ENCODE measurements around the gene C10orf71. TPM values are rescaled to one million over a fixed set of nuclear protein-coding genes. Genes with fewer than 3 reads are reported as not detected.

The C10orf71 gene
- total and polyA plus RNA-seq, 2 of the 8 experiments (the other 6 are each of a cell fraction or from before 2014, with no cell fraction given) = not detected

DNA sequence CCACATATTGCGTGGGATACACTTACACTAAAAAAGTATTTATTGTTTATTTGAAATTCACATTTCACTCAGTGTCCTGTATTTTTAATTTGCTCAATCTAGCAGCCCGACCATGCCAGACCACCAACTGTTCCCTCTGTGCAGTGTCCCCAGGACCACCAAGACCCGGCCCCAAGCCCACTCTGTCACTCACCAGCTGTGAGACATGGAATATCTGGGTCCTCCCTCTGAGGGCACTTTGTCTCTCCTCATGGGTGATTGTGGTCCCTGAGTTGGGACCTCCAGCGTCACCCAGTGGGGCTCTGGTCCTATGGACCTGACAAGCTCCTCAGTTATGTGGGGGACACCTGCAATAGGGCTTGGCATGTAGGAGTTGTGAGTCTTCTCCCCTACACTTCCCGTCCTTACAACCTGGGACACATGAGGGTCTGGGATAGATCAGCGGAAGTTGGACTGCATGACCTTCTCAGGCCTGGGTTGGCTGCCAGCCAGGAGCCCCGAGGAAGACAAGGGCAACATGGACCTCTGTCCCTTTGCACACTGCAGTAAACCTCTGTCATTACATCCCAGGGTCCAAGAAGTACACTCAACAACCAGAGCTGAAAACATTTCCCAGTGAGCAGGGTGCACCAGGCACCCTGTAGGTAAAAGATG is 12.1 kb downstream of the C10orf71 start:
- Histone ChIP-seq H4K20me1 (replicated peaks in 1 of 2; ENCODE audit: control insufficient read depth in 1 of 2, insufficient read depth in 2 of 2, low read length in 2 of 2) (no peaks in the 10 kb centered on the region), H3K27ac (ENCODE audit: low read depth, low read length) (no peak overlapping the region), H3K9ac (replicated peaks in 1 of 4; ENCODE audit: extremely low read depth in 1 of 4, low read depth in 3 of 4, low read length in 3 of 4) (no peak overlapping the region), H3K4me2 (ENCODE audit: insufficient read depth in 1 of 2, low read depth in 2 of 2, low read length in 2 of 2) (no peak overlapping the region), H3K4me1 (replicated peaks in 1 of 4; ENCODE audit: control insufficient read depth in 3 of 4, insufficient read depth in 4 of 4, low read length in 3 of 4) (no peaks in the 10 kb centered on the region), H4K91ac (replicated peaks; ENCODE audit: insufficient read length, low read length) (no peak overlapping the region), H3K79me1 (ENCODE audit: low read depth, low read length) (no peaks in the 10 kb centered on the region), H3K18ac (ENCODE audit: extremely low read depth, low read length) (no peak overlapping the region), H2BK20ac (ENCODE audit: low read length) (no peak overlapping the region), H3K79me2 (ENCODE audit: control insufficient read depth in 1 of 2, insufficient read depth in 2 of 2, low read length in 2 of 2) (no peaks in the 10 kb centered on the region), H3K27me3 (replicated peaks in 1 of 4; ENCODE audit: control insufficient read depth in 3 of 4, extremely low read depth in 1 of 4, insufficient read depth in 3 of 4, low read length in 3 of 4) (no peaks in the 10 kb centered on the region), H3K36me3 (ENCODE audit: control insufficient read depth in 2 of 4, insufficient read depth in 4 of 4, low read length in 3 of 4) (no peaks in the 10 kb centered on the region), H3K23ac (ENCODE audit: insufficient read length) (no peak overlapping the region), H2BK120ac (replicated peaks; ENCODE audit: low read depth, low read length) (no peak overlapping the region), H3K4me3 (ENCODE audit: extremely low read depth in 1 of 4, insufficient read depth in 2 of 4, low read depth in 3 of 4, low read length in 4 of 4) (no peak overlapping the region), H3K23me2 (ENCODE audit: low read depth, low read length) (no peaks in the 10 kb centered on the region), H2AK5ac (ENCODE audit: low read depth, low read length) (no peak overlapping the region), H2BK15ac (ENCODE audit: low read length) (no peak overlapping the region), H3K9me3 (ENCODE audit: insufficient read depth in 2 of 2, low read depth in 1 of 2, low read length in 1 of 2) (no peaks in the 10 kb centered on the region), H4K5ac (ENCODE audit: insufficient read length, low read depth, low read length) (no peak overlapping the region), H3K14ac (ENCODE audit: insufficient read length) (no peak overlapping the region), H2BK5ac (ENCODE audit: low read depth, low read length) (no peak overlapping the region), H2BK12ac (ENCODE audit: low read depth, low read length) (no peak overlapping the region), H3K4ac (replicated peaks; ENCODE audit: insufficient read length, low read depth, low read length) (no peak overlapping the region), H4K8ac (ENCODE audit: extremely low read depth, insufficient read depth, low read length) (no peak overlapping the region), H3K56ac (replicated peaks; ENCODE audit: insufficient read length, low read depth, low read length) (no peak overlapping the region), H2AFZ (ENCODE audit: low read length) (no peak overlapping the region)
- ChIA-PET CTCF (ENCODE audit: partially characterized antibody) (interaction anchor here (1.4 kb wide), 1 partner anchor 9 kb away, joined by 5 read pairs; no protein-coding TSS in a partner anchor), POLR2A (ENCODE audit: partially characterized antibody) (no interaction called here)
- DNase-seq (ENCODE audit: low read depth in 1 of 2, low spot score in 2 of 2) (no peak), FAIRE-seq (no peak)
- 80% methylated on average over 7 of the region's 7 CpGs; no CpG with 5 or more reads in 1 of the 2 experiments for WGBS, 2 experiments (ENCODE audit: extremely low coverage in 1 of 2, insufficient coverage in 1 of 2, insufficient read length in 1 of 2, insufficient replicate concordance in 2 of 2, low coverage in 1 of 2, low lambda C conversion rate in 2 of 2, missing lambda C conversion rate in 1 of 2)
- TF ChIP-seq, protein P1, sequence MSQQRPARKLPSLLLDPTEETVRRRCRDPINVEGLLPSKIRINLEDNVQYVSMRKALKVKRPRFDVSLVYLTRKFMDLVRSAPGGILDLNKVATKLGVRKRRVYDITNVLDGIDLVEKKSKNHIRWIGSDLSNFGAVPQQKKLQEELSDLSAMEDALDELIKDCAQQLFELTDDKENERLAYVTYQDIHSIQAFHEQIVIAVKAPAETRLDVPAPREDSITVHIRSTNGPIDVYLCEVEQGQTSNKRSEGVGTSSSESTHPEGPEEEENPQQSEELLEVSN (IDR thresholded peaks at IDR 0.05) = no peak
- TF ChIP-seq, protein P2, sequence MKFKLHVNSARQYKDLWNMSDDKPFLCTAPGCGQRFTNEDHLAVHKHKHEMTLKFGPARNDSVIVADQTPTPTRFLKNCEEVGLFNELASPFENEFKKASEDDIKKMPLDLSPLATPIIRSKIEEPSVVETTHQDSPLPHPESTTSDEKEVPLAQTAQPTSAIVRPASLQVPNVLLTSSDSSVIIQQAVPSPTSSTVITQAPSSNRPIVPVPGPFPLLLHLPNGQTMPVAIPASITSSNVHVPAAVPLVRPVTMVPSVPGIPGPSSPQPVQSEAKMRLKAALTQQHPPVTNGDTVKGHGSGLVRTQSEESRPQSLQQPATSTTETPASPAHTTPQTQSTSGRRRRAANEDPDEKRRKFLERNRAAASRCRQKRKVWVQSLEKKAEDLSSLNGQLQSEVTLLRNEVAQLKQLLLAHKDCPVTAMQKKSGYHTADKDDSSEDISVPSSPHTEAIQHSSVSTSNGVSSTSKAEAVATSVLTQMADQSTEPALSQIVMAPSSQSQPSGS (IDR thresholded peaks at IDR 0.05; ENCODE audit: low read length) = no peak
- TF ChIP-seq YY1 (IDR thresholded peaks at IDR 0.05; ENCODE audit: low read depth, low read length) (no peak), PHF8 (conservative IDR thresholded peaks at IDR 0.05; ENCODE audit: low read depth, low read length) (no peak), SP1 (IDR thresholded peaks at IDR 0.05; ENCODE audit: low read depth, low read length) (no peak), KDM5A (IDR thresholded peaks at IDR 0.05; ENCODE audit: low read length) (no peak), SIX5 (IDR thresholded peaks at IDR 0.05; ENCODE audit: low read depth, low read length) (no peak), NRF1 (IDR thresholded peaks at IDR 0.05; ENCODE audit: low read depth, low read length) (no peak), CREB1 (IDR thresholded peaks at IDR 0.05) (no peak), KDM1A (IDR thresholded peaks at IDR 0.05; ENCODE audit: borderline replicate concordance, low read length) (no peak), TAF1 (IDR thresholded peaks at IDR 0.05; ENCODE audit: low read depth, low read length) (no peak), TAF7 (optimal IDR thresholded peaks at IDR 0.05; ENCODE audit: borderline replicate concordance, low read depth, low read length) (no peak)
